ENCODE results near the gene PRELP.

PRELP gene

DNA sequence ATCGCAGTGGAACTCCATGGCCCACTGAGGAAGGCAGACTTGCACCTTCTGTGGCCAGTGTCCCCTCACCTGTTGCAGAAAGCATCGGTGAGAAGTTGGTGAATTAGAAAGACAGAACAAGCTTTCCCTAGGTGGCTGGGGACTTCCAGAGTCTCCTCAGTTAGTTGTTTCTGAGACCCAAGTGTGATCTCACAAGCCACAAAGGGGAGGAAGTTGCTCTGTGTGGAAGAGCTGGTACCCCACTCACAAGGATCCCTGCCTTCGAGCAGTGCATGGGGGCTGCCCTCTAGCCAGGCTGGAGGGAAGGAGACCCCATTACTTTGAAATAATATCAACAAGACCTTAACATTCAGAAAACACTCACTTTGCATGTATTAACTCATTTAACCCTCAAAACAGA is 2.1 kb downstream of the PRELP start:
- FAIRE-seq: no peak
- TF ChIP-seq CTCF (IDR thresholded peaks at IDR 0.05; ENCODE audit: insufficient read depth, missing control alignments): no peak
- no peak for DNase-seq (ENCODE audit: insufficient read length, low spot score)

DNA sequence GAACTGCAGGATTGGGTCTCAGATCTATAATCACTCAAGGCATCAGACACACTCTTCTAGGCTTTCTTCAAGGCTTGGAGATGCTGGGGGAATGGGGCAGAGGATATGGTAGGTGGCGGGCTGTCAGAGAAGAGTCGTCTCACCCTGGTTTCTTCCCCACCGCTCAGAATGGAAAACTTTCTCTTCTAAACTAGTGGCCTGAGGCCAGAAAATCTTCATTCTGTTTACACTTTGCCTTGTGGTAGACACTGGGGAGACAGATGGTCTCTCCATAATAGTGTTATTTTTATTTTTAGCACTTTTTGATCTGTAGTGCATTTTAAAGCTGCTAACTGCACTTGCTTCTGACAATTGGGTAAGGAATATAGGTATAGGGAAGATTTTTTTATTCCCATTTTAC is 2.6 kb downstream of the PRELP start:
- DNase-seq (ENCODE audit: insufficient read length, low spot score) (no peak), FAIRE-seq (no peak)
- no peak for TF ChIP-seq CTCF (IDR thresholded peaks at IDR 0.05; ENCODE audit: insufficient read depth, missing control alignments)

DNA sequence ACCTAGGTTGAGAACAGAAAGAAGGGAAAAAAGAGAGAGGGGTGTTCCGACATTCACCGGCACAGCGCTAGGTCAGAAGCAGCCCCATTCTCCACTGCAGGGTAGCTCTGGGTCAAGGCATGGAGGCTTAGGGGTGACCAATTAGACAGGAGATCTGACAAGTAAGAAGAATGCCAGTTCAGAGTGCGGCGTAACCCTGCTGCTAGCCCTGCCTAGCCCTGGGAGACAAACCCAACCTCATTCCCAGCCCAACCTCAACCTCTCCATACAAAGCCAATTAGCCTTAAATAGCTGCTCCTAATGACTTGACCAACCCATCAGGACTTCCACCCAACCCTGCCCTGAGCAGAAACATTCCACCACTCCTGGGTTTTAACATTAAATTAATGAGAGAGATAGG is 3.4 kb downstream of the PRELP start:
- FAIRE-seq (no peak), DNase-seq (ENCODE audit: insufficient read length, low spot score) (no peak)
- no peak for TF ChIP-seq CTCF (IDR thresholded peaks at IDR 0.05; ENCODE audit: insufficient read depth, missing control alignments)

- TF ChIP-seq CTCF (IDR thresholded peaks at IDR 0.05; ENCODE audit: insufficient read depth, missing control alignments): no peak
- DNase-seq (ENCODE audit: insufficient read length, low spot score): no peak
- no peak for FAIRE-seq
Measured at GRCh38 chr1:203479646-203480045, 4.0 kb downstream of the PRELP start.

- no peak for FAIRE-seq
- no peak for TF ChIP-seq CTCF (IDR thresholded peaks at IDR 0.05; ENCODE audit: insufficient read depth, missing control alignments)
- no peak for DNase-seq (ENCODE audit: insufficient read length, low spot score)
Measured at GRCh38 chr1:203480084-203480483, 4.5 kb downstream of the PRELP start.

GRCh38 chr1:203480525-203481084 is 5.0 kb downstream of the PRELP start:
- no peak for TF ChIP-seq CTCF (IDR thresholded peaks at IDR 0.05; ENCODE audit: insufficient read depth, missing control alignments)
- FAIRE-seq (no peak), DNase-seq (ENCODE audit: insufficient read length, low spot score) (no peak)

DNA sequence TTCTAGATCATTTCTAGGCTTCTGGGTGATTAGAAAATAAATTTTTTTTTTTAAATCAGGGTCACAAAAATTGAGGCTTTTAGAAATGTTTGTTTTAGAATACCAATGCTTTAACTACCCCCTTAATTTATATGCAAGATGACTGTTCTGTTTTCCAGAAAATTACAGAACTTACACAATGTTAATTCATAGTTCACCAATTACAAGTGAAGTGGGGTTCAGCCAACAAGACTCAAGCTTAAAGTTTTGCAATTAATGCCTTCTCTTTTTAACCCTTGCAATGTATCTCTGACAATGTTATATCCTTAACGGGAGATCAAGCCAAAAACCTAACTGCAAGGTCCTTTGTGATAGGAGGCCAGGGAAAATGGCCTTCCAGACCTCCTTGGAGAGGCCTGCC is 5.6 kb downstream of the PRELP start:
- no peak for TF ChIP-seq CTCF (IDR thresholded peaks at IDR 0.05; ENCODE audit: insufficient read depth, missing control alignments)
- no peak for FAIRE-seq
- no peak for DNase-seq (ENCODE audit: insufficient read length, low spot score)

Data from D721Med (cell line).